HG03558 (cell line): ENCODE data around the gene SUOX.
"Not testable (repeated sequence)": the region's sequence is repeated elsewhere in the genome, so short reads cannot be mapped to it uniquely, and the experiment has no call there.

Experiments
- ATAC-seq: cut with Tn5 transposase; IDR thresholded peaks from one replicate; pipeline ENCODE4 v1.9.1; 2021; ENCODE audit warnings: moderate number of reproducible peaks; ENCODE audit not compliant: unreplicated experiment; ENCODE audit errors: extremely low read depth

The SUOX gene

DNA sequence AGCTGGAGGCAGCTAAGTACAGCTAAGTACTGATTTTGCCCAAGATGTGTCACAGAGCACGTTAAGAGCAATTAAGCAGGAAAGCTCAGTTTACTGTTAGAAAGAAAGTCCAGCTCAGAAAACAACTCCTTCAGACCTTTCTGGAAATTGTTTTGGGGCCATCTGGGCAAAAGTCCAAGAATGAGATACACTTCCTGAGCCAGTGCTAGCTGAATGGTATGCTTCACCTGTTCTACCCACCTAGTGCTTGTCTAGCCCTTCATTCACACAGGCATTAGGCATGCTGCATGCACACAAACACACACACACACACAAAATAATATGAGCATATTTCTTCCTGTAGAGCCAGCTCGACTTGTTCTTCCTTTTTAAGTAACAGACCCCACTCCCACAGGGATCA is 17.1 kb downstream of the SUOX start:
- no peak for ATAC-seq

GRCh38 chr12:56017181-56017580 is 20.1 kb downstream of the SUOX start:
- ATAC-seq = no peak

- no peak for ATAC-seq
Observed at GRCh38 chr12:56018356-56018755, 21.3 kb downstream of the SUOX start.

DNA sequence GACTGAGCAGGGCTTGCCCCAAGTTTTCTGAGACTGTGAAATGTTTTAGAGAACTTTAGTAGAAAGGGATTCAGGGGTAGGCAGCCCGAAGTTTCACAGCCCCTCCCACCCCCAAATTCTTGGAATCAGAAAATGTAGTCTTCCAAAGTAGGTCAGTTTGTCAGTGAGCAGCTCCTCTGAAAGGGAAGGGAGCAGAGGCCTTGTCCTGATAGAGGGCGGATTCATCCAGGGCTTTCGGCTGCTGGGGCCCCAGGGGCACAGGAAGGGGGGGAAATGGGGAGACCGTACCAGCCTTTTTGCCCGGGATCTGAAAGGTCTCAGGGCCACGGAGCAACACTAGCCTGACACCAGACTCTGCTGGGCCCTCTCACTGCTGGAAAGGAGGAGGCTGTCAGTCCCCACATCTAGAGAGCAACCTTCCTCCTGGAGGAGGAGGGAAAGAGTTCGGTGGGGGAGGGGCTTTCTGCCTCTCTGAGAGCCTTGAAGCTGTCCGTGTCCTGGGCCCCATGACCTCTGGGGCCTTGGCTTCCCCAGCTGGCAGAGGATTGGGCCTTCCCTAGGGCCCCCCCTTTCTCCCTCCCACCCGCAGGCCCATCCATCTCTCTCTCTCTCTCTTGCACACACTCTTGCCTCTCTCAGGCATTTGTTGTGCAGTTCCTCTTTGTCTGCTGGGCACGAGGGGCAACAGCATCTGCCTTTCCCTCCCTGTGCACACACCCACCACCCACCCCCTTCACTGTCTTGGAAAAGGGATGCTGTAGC is 23.5 kb downstream of the SUOX start, which contains the start of gene IKZF4:
Gene IKZF4 (plus strand): TSS at position 621 of the 762 bp plus-strand sequence. CDS start 451 bp downstream, outside the sequence.
- ATAC-seq = no peak

- ATAC-seq = no peak
Observed at GRCh38 chr12:56021889-56022497, 24.9 kb downstream of the SUOX start.

- no peak for ATAC-seq
Observed at GRCh38 chr12:56028511-56029165, 31.6 kb downstream of the SUOX start.

- no peak for ATAC-seq
Observed at GRCh38 chr12:56029166-56029519, 32.1 kb downstream of the SUOX start.

GRCh38 chr12:56029666-56030293 is 32.7 kb downstream of the SUOX start:
- no peak for ATAC-seq

- ATAC-seq = no peak
Observed at GRCh38 chr12:56031987-56032386, 34.9 kb downstream of the SUOX start.

DNA sequence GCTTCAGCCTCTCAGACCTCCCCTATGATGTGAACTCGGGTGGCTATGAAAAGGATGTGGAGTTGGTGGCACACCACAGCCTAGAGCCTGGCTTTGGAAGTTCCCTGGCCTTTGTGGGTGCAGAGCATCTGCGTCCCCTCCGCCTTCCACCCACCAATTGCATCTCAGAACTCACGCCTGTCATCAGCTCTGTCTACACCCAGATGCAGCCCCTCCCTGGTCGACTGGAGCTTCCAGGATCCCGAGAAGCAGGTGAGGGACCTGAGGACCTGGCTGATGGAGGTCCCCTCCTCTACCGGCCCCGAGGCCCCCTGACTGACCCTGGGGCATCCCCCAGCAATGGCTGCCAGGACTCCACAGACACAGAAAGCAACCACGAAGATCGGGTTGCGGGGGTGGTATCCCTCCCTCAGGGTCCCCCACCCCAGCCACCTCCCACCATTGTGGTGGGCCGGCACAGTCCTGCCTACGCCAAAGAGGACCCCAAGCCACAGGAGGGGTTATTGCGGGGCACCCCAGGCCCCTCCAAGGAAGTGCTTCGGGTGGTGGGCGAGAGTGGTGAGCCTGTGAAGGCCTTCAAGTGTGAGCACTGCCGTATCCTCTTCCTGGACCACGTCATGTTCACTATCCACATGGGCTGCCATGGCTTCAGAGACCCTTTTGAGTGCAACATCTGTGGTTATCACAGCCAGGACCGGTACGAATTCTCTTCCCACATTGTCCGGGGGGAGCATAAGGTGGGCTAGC is 37.7 kb downstream of the SUOX start:
- no peak for ATAC-seq

GRCh38 chr12:56037161-56037560 is 40.1 kb downstream of the SUOX start:
- no peak for ATAC-seq

- no peak for ATAC-seq
Observed at GRCh38 chr12:56038022-56038655, 41.1 kb downstream of the SUOX start.

GRCh38 chr12:56040151-56040550 is 43.1 kb downstream of the SUOX start:
- no peak for ATAC-seq

DNA sequence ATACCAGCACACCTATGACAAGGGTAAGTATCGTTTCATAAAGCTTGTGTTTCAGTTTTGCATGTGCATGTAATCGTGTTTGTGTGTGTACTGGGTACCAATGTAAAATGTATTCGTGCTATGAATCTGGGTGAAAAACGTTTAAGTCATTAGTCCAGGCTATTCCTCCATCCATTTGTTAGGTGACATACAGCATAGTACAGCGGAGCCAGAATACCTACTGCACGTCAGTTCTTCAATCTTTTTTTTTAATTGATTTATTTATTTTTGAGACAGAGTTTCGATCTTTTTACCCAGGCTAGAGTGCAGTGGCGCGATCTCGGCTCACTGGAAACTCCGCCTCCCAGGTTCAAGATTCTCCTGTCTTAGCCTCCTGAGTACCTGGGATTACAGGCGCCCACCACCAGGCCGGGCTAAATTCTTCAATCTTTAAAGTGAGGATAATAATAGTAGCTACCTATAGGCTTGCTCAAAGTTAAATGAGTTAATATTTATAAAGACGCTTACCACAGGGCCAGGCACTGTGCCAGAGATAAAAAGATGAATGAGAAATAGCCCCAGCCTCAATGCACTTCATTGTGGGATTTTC is 44.0 kb downstream of the SUOX start:
- no peak for ATAC-seq

DNA sequence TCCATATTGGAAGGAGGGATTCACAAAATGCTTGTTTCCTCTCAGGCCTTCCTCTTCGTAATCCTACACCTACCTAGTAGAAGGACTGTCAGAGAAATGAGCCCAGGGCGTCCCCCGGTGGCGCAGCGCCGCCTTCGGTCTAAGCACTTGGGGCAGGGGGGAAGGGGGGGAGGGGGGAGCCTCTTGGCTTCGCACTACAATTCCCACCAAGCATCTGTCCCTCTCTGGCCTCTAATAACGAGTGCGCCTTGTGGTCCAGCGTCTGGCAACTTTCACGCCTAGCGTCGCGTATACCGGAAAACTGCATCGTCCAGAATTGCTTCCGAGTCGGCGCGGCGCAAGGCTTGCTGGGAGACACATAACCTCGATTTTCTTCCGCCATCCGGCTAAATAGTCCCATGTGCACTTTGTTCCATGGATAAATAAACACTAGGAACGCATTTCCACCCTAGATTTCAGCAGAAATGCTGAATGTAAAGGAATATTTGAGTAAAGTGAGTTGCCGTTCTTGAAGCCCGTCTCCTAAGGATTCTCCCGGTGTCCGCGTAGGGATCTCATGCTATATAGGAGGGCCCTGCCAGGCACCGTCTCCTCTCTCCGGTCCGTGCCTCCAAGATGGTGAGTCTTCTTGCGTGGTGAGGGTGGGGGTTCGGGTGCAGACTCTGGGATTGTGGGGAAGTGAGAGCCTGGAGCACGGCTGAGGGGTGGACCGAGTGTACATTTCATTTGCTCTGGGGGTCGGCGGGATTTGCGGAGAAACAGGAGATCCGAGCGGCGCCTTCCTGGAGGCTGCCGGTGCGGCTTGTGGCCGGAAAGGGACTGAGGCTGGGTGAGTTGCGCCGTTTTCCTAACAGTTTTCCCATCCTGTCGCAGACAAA is 44.7 kb downstream of the SUOX start, which contains the start of gene RPS26:
Gene RPS26 (plus strand): TSS at position 367 of the 878 bp plus-strand sequence. CDS start 249 bp downstream, at position 616.
- ATAC-seq = peak; percentile 64

DNA sequence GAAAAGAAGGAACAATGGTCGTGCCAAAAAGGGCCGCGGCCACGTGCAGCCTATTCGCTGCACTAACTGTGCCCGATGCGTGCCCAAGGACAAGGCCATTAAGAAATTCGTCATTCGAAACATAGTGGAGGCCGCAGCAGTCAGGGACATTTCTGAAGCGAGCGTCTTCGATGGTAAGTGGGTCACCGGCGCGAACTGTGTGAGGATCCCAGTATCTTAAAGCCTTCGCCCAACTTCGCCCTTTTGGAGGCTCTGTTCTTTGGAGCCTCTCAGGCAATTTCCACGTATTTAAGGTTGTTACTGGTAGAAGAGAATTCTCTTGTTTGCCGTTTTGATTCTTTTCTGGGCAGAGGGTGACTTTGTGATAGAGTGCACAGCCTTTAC is 45.3 kb downstream of the SUOX start:
- ATAC-seq = not testable (repeated sequence)

DNA sequence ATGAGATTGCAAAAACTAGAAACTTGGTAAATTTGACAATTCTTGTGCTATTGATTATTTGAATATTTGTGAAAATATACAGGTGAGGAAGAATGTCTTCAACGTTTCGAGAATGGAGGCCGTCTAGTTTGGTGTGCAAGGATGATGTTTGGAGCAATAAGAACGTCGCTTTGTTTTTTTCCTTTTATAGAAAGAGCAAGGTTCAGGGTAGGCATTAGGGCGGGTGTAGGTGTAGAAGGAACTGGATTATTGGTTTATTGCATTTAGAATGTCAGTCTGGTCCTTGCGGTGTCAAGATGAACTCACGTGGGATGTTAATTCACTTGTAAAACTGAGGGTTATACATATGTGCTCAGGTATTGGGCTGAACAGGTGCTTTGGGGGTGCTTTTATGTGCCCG is 45.8 kb downstream of the SUOX start:
- no peak for ATAC-seq

GRCh38 chr12:56046027-56046780 is 49.1 kb downstream of the SUOX start:
- no peak for ATAC-seq
